ENCODE data around the gene KCNIP4. TPM values are rescaled to one million over a fixed set of nuclear protein-coding genes. Genes with fewer than 3 reads are reported as not detected.

KCNIP4 gene
- total and polyA plus RNA-seq, 10 of the 15 experiments (the other 5 are each of a cell fraction or from before 2014, with no cell fraction given): 0.03 to 0.23 (median 0.13) TPM; not detected in 7

DNA sequence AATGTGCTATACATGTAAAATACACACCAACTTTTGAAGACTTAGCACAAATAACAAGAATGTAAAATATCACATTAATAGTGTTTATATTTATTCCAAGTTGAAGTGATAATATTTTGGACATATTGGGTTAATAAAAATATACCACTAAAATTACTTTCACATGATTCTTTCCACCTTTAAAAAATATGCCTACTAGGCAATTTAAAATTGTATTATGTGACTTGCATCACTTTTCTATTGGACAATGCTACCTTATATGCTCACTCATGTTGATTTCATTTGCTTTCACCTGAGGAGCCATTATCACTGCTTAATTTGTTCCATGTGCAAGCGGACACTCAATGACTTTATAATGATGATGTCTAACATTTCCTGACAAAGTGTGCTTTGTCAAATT is 1251.8 kb downstream of the KCNIP4 start (continued):
- TF ChIP-seq CTCF (IDR thresholded peaks at IDR 0.05 in 2 of 3, conservative IDR thresholded peaks at IDR 0.05 in 1 of 3; ENCODE audit: control insufficient read depth in 2 of 3, extremely low read depth in 1 of 3, insufficient read depth in 1 of 3, low read depth in 3 of 3, low read length in 3 of 3) (no peak), BCLAF1 (IDR thresholded peaks at IDR 0.05) (no peak), SMAD1 (IDR thresholded peaks at IDR 0.05; ENCODE audit: low read depth, partially characterized antibody) (no peak), YBX1 (IDR thresholded peaks at IDR 0.05) (no peak), BHLHE40 (IDR thresholded peaks at IDR 0.05; ENCODE audit: borderline replicate concordance in 1 of 2, low read depth in 2 of 2, low read length in 1 of 2) (no peak), MEF2A (IDR thresholded peaks at IDR 0.05; ENCODE audit: insufficient read depth, low read depth, low read length) (no peak), IKZF1 (conservative IDR thresholded peaks at IDR 0.05) (no peak)
- TF ChIP-seq, protein P1, sequence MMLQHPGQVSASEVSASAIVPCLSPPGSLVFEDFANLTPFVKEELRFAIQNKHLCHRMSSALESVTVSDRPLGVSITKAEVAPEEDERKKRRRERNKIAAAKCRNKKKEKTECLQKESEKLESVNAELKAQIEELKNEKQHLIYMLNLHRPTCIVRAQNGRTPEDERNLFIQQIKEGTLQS (IDR thresholded peaks at IDR 0.05; ENCODE audit: borderline replicate concordance, extremely low read depth, low read depth, low read length): no peak

Measured in GM12878 (cell line).